NCI-H748 treated with DMSO at 0.1 percent for 48 hours (cell line): ENCODE results near the gene SPIRE1.
"Not testable (repeated sequence)": the region's sequence is repeated elsewhere in the genome, so short reads cannot be mapped to it uniquely, and the experiment has no call there.

Experiments
- DNase-seq: peaks from one replicate; lab custom pipeline; 2025; lab: John Stamatoyannopoulos, UW

The SPIRE1 gene

GRCh38 chr18:12411456-12411855 lies 246.5 kb downstream of the SPIRE1 start:
- no peak for DNase-seq

- DNase-seq: not testable (repeated sequence)
Observed at GRCh38 chr18:12410747-12411146, 247.2 kb downstream of the SPIRE1 start.

GRCh38 chr18:12410081-12410481 lies 247.8 kb downstream of the SPIRE1 start:
- DNase-seq: no peak

GRCh38 chr18:12409469-12409868 lies 248.4 kb downstream of the SPIRE1 start:
- no peak for DNase-seq

- DNase-seq: no peak
Observed at GRCh38 chr18:12408247-12408869, 249.5 kb downstream of the SPIRE1 start.

GRCh38 chr18:12406371-12407111 lies 251.4 kb downstream of the SPIRE1 start:
- DNase-seq: no peak

- DNase-seq: no peak
Observed at GRCh38 chr18:12405066-12405465, 252.8 kb downstream of the SPIRE1 start.

GRCh38 chr18:12403601-12404506 lies 254.1 kb downstream of the SPIRE1 start:
- DNase-seq: no peak

- no peak for DNase-seq
Observed at GRCh38 chr18:12401881-12402280, 256.0 kb downstream of the SPIRE1 start.

GRCh38 chr18:12399231-12399630 lies 258.7 kb downstream of the SPIRE1 start:
- DNase-seq: no peak

- DNase-seq: no peak
Observed at GRCh38 chr18:12398625-12399024, 259.3 kb downstream of the SPIRE1 start.

GRCh38 chr18:12397793-12398192 lies 260.1 kb downstream of the SPIRE1 start:
- DNase-seq: no peak

- no peak for DNase-seq
Observed at GRCh38 chr18:12397254-12397653, 260.7 kb downstream of the SPIRE1 start.
